ENCODE results near the gene COL23A1.

COL23A1 gene

GRCh38 chr5:178363501-178364325, 226.5 kb downstream of the COL23A1 start:
- DNase-seq = no peak

GRCh38 chr5:178361657-178362445, 228.3 kb downstream of the COL23A1 start:
- in situ Hi-C loops (cut with MboI; ENCODE audit: low pct_unique_long_range_greater_than_20kb, low sequenced_read_pairs) = no loop called here
- no peak for DNase-seq

More at GRCh38 chr5:178363501-178364325, 226.5 kb downstream of the COL23A1 start:
- in situ Hi-C loops (cut with MboI; ENCODE audit: low pct_unique_long_range_greater_than_20kb, low sequenced_read_pairs) = no loop called here

DNA sequence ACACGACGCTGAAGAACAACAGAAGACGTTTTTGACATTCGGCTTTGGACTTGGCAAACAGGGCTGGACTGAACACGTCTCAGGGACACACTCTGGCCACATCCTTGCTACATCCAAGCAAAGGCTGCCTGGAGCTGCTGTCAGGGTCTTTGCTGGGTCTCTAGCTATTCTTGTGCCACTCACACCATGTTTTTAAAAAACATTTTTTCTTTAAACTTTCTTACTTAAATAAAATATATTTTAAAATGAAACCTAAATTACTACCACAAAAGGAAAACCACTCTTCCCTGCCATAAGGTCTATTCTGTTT, 229.3 kb downstream of the COL23A1 start:
- in situ Hi-C loops (cut with MboI; ENCODE audit: low pct_unique_long_range_greater_than_20kb, low sequenced_read_pairs) = no loop called here
- no peak for DNase-seq

- in situ Hi-C loops (cut with MboI; ENCODE audit: low pct_unique_long_range_greater_than_20kb, low sequenced_read_pairs) = no loop called here
- no peak for DNase-seq
Observed at GRCh38 chr5:178360222-178360925, 229.8 kb downstream of the COL23A1 start.

DNA sequence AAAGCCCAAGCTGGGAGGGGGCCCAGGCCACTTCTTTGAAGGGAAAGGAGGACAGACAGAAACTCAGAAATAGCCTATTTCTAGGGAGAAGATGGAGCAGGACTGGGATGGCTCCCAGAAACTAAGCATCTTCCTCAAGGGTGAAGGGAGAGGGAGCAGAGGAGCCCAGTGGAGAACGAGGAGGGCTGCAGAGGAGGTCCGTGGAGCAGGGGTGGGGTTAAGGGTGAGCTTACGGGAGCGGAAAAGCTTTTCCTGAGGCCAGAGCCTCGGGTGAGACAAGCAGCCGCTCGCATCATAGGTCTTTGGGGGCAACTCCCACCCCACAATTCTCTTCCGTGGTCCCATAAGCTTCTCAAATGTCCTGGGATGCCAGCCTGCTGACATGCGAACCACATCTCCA, 230.5 kb downstream of the COL23A1 start:
- in situ Hi-C loops (cut with MboI; ENCODE audit: low pct_unique_long_range_greater_than_20kb, low sequenced_read_pairs) = no loop called here
- DNase-seq = no peak

DNA sequence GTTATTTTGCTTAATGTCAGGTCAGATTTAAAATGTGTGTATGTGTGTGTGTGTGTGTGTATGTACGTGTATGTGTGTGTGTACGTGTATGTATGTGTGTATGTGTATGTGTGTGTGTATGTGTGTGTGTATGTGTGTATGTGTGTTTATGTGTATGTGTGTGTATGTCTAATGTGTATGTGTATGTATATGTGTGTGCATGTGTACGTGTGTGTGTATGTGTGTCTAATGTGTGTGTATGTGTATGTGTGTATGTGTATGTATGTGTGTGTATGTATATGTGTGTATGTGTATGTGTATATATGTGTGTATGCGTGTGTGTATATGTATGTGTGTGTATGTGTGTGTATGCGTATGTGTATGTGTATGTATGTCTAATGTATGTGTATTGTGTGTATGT, 232.5 kb downstream of the COL23A1 start:
- no peak for DNase-seq
- in situ Hi-C loops (cut with MboI; ENCODE audit: low pct_unique_long_range_greater_than_20kb, low sequenced_read_pairs) = no loop called here

GRCh38 chr5:178357121-178357521, 233.1 kb downstream of the COL23A1 start:
- DNase-seq = no peak
- in situ Hi-C loops (cut with MboI; ENCODE audit: low pct_unique_long_range_greater_than_20kb, low sequenced_read_pairs) = no loop called here

DNA sequence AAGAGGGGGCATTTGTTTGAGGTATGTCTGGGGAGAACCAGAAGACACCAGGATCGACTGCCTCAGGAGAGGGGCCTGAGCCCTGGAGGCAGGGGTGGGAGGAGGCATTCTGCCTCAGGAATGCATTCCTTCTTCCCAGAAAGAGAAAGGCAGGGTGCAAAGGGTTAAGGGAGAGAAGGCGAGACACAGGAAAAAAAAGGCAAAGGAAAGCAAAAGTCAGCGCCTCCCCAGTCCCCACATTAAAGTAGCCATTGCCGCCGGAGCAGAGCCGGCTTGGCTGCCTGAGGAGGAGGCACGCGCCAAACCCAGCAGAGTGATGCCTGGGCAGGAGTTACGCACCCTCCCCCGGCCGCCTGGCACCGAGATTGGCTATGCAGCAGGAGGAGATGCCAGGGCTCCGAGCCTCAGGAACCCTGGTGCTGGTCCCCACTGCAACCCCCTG, 233.7 kb downstream of the COL23A1 start:
- in situ Hi-C loops (cut with MboI; ENCODE audit: low pct_unique_long_range_greater_than_20kb, low sequenced_read_pairs) = no loop called here
- no peak for DNase-seq

- in situ Hi-C loops (cut with MboI; ENCODE audit: low pct_unique_long_range_greater_than_20kb, low sequenced_read_pairs) = no loop called here
- no peak for DNase-seq
Observed at GRCh38 chr5:178355671-178356070, 234.5 kb downstream of the COL23A1 start.

DNA sequence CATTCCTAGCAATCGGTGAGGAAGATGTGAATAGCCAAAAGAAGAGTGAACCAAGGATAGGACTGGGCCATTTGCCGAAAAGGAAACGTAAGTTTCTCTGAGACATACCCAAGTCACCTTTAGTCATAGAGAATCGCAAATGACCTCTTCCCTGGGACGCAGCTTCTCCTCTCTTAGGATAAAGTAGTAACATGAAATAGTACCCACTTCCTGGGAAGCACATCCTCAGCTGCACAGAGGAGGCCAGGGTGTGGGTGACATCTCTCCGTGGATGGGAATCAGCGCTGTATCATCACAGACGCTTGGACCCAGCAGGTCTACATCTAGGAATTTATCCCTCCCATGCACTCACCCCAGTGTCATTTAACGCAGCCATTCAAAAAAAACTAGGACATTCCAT, 236.7 kb downstream of the COL23A1 start:
- no peak for DNase-seq
- in situ Hi-C loops (cut with MboI; ENCODE audit: low pct_unique_long_range_greater_than_20kb, low sequenced_read_pairs) = no loop called here

DNA sequence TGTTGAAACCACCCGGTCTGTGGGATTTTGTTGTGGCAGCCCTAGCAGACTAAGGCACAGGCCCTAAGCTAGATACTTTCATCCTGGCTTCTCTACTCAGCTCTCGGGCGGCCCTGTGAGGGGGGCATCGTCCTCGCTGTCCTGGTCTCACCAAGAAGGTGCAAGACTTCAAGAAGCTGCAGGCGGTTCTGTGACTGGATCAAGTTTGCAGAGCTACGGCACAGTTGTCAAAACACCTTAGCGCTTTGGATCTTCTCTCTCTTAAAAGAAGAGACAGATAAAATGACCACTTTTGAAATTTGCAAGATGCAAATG, 238.2 kb downstream of the COL23A1 start:
- no peak for DNase-seq
- in situ Hi-C loops (cut with MboI; ENCODE audit: low pct_unique_long_range_greater_than_20kb, low sequenced_read_pairs) = no loop called here

DNA sequence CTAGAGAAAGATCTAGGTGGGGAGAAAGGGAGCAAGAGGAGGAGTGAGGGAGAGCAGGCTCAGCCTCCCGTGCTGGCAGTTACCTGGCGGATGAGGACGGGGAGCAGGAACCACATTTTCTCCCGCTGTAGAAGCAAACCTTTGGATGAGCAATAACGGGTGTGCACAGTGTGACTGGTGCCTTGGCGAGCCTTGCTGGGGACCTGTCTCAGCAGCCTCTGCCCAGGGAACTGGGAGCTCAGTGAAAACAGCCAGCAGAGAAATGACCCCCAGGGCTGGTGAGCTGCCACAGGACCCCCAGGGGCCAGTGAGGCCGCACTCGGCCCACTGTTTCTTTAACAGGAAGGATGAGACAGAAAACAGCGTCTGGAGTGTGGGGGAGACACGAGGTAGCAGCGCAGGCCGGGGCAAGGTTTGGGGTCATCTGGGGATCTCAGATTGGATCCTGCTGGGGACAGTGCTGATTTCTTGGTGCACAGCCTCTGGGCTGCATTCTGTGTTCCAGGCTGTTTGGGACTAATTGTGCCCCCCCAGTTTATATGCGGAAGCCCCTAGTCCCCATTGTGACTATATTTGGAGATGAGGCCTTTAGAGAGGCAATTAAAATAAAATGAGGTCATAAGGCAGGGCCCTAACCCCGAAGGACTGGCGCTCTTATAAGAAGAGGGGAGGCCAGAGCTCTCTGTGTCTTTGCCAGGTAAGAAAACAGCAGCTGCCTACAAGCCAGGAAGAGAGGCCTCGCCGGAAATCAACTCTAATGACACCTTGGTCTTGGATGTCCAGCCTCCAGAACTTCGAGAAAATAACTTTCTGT, 238.8 kb downstream of the COL23A1 start:
- in situ Hi-C loops (cut with MboI; ENCODE audit: low pct_unique_long_range_greater_than_20kb, low sequenced_read_pairs) = no loop called here
- DNase-seq = no peak

DNA sequence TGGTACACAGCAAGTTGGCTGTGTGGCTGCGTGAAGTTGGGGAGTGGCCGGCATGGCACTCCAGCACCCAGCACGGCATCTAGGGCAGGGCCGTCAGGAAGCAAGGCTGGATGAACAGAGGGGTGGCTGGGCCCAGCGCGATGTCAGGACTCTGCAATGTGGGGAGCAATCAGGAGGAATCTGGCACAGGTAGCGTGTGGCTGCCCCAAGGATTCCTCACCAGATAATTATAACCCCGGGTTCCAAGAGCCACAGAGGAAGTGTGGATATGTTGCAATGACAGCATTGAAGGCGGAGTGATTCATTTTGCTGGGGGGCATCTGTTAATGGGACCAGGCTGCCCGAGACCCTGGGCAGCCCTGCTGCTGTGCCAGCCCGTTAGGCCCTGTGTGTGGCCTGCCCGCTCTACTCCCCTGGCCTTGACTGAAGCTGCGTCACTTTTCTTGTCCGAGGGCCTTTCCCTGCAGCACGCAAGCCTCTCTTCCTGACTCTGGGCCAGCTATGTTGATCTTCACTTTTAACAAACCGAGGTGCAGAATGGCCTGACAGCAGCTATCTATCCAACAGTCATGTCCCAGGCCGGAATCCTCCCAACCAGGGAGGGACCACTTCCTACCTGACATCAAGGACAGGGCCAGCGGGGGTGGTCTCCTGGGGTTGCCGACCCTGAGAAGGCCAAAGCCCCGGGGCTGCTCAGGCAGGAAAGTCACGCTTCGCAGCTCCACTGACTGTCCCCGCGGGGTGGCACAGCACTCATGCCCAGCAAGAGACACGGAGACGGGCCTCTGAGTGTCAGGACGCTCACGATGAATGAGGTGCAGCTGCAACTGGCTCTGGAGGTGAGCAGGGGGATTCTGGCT, 239.6 kb downstream of the COL23A1 start:
- no peak for DNase-seq
- in situ Hi-C loops (cut with MboI; ENCODE audit: low pct_unique_long_range_greater_than_20kb, low sequenced_read_pairs) = no loop called here

GRCh38 chr5:178349625-178350353, 240.4 kb downstream of the COL23A1 start:
- in situ Hi-C loops (cut with MboI; ENCODE audit: low pct_unique_long_range_greater_than_20kb, low sequenced_read_pairs) = no loop called here
- no peak for DNase-seq

GRCh38 chr5:178349075-178349511, 241.1 kb downstream of the COL23A1 start:
- no peak for DNase-seq
- in situ Hi-C loops (cut with MboI; ENCODE audit: low pct_unique_long_range_greater_than_20kb, low sequenced_read_pairs) = no loop called here

DNA sequence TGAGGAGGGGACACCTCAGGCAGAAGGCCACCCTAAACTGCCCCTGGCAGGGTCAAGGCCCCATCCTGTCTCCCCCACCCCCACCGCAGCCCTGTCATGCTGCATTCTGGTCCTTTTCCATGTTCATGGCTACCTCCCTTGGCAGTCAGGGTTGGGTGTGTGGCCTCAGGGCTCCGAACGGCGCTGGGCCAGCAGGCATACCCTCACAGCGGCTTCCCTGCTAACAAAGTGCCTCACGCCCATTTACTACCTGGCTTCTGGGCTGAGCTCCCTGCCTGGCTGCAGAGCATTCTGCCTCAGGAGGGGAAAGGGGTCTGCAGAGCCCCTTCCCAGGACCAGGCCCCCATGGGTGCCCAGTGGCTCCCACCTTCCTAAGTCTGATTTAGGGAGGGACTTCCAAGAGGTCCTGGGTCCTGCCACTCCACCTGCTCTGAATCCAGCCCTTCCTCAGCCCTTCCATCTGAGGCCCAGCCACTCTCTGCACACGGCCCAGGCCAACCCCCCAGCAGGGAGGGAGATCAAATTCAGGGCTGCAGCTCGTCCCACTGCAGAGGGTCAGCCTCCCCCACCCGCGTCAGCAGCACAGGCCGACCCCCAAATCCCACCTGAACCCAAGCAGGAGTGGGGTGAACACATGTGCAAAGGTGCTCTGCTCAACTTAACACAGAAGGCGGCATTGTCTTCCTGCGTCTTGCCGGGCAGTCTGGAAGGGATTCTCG, 241.7 kb downstream of the COL23A1 start:
- DNase-seq = no peak
- in situ Hi-C loops (cut with MboI; ENCODE audit: low pct_unique_long_range_greater_than_20kb, low sequenced_read_pairs) = no loop called here

DNA sequence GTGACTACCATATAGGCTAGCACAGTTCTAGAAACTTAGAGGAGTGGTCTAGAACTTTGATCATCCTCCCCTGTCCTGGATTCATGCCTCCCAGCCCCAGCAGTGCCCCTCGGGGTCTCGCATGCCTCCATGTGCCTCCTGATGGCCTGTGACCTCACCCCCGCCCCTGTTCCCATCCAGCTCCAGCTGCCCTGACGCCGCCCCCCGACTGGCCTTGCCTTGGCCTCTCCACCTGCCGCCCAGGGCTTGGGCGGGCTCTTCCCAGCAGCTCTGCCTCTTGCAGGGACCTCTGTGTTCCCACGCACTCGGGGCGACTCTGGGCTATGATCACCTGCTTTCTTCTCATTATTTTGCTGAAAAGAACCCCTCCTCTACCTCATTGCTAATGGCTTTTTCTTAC, 242.2 kb downstream of the COL23A1 start:
- in situ Hi-C loops (cut with MboI; ENCODE audit: low pct_unique_long_range_greater_than_20kb, low sequenced_read_pairs) = no loop called here
- no peak for DNase-seq

Data from KBM-7 (cell line).